ENCODE data around the gene ANXA5. TPM values are rescaled to one million over a fixed set of nuclear protein-coding genes. Genes with fewer than 3 reads are reported as not detected.

Gene ANXA5
- total RNA-seq, 1 experiment from 2014 or later: 231 TPM

- H3K9me3 ChIP-seq (ENCODE audit: control insufficient read depth, low read depth, low read length): no peaks in the 10 kb centered on the region
- H3K27me3 Mint-ChIP-seq (ENCODE audit: low read depth): no peaks in the 10 kb centered on the region
- H3K4ac ChIP-seq (ENCODE audit: low read depth, low read length): no peak overlapping the region
- no peaks in the 10 kb centered on the region for H3K79me1 ChIP-seq (ENCODE audit: insufficient read depth, low read depth, low read length, poor library complexity, severe bottlenecking)
- H4K5ac ChIP-seq (ENCODE audit: insufficient read length, low read depth, low read length): no peak overlapping the region
- H3T11ph ChIP-seq (ENCODE audit: low read length): no peak overlapping the region
- TF ChIP-seq CTCF (conservative IDR thresholded peaks at IDR 0.05): no peak
- H3K56ac ChIP-seq (ENCODE audit: insufficient read length, low read depth, low read length): no peak overlapping the region
- no peaks in the 10 kb centered on the region for H3K79me2 ChIP-seq (ENCODE audit: insufficient read depth, low read length)
- peaks cover 10 to 73% (median 43%) of the 10 kb centered on the region in 3 experiments; a peak in 6 of 7 replicates for H3K36me3 Mint-ChIP-seq (ENCODE audit: insufficient read depth in 1 of 3, low read depth in 3 of 3)
- H4K8ac ChIP-seq (replicated peaks; ENCODE audit: insufficient read length, low read depth, low read length): no peak overlapping the region
- no peak overlapping the region for H3K18ac ChIP-seq (ENCODE audit: insufficient read length, low read depth, low read length)
- H3K23me2 ChIP-seq (ENCODE audit: insufficient read length, low read depth, low read length, poor library complexity, severe bottlenecking): no peaks in the 10 kb centered on the region
- no peak overlapping the region for H2AK5ac ChIP-seq (ENCODE audit: insufficient read length, low read length)
- H3K27ac ChIP-seq (ENCODE audit: insufficient read length, low read depth, low read length): no peak overlapping the region
- no peak overlapping the region for H4K91ac ChIP-seq (ENCODE audit: insufficient read length, low read depth, low read length)
- H2AFZ ChIP-seq (ENCODE audit: low read length): no peak overlapping the region
- peaks cover 3% of the 10 kb centered on the region; the same call in 1 of the 2 replicates for H3K4me1 ChIP-seq (ENCODE audit: insufficient read depth, low read length)
- no peak for DNase-seq
- no peaks in the 10 kb centered on the region for H4K20me1 ChIP-seq (ENCODE audit: control insufficient read depth, insufficient read depth, insufficient read length)
- H3K4me3 Mint-ChIP-seq: no peak overlapping the region
- no peaks in the 10 kb centered on the region for H3K9me3 Mint-ChIP-seq
- H3K27ac Mint-ChIP-seq: peak overlapping the region; percentile 46 to 69 (median 65); a peak in 6 of 7 replicates
- H2BK20ac ChIP-seq (ENCODE audit: low read depth, low read length, poor library complexity, severe bottlenecking): no peak overlapping the region
- no peaks in the 10 kb centered on the region for H3K27me3 ChIP-seq (ENCODE audit: insufficient read depth, low read length)
- H3K4me2 ChIP-seq (ENCODE audit: insufficient read depth, insufficient read length, low read length): no peak overlapping the region
- no peak overlapping the region for H2BK5ac ChIP-seq (ENCODE audit: insufficient read length, low read length)
- H3K9ac ChIP-seq (ENCODE audit: extremely low read depth, insufficient read length, low read length): no peak overlapping the region
- 100% methylated on average over 1 of the region's 3 CpGs for WGBS (ENCODE audit: extremely low coverage, insufficient read length, low lambda C conversion rate)
- H2BK15ac ChIP-seq (ENCODE audit: low read depth, low read length): no peak overlapping the region
- no peak overlapping the region for H2BK12ac ChIP-seq (ENCODE audit: insufficient read length, low read depth, low read length)
- no peak overlapping the region for H2BK120ac ChIP-seq (ENCODE audit: low read depth, low read length, poor library complexity, severe bottlenecking)
- H3K14ac ChIP-seq (ENCODE audit: insufficient read depth, low read length): no peak overlapping the region
- no peak overlapping the region for H3K23ac ChIP-seq (ENCODE audit: insufficient read length, low read depth, low read length)
- H3K4me1 Mint-ChIP-seq: peaks cover 14 to 17% of the 10 kb centered on the region in 2 experiments
Measured at GRCh38 chr4:121679267-121679666, 17.5 kb downstream of the ANXA5 start.
